ENCODE measurements around the gene PRKAR1A. TPM values are rescaled to one million over a fixed set of nuclear protein-coding genes. Genes with fewer than 3 reads are reported as not detected.
"Not testable (repeated sequence)": the region's sequence is repeated elsewhere in the genome, so short reads cannot be mapped to it uniquely, and the experiment has no call there.

The PRKAR1A gene
- polyA plus RNA-seq, 1 donor = 379 TPM

DNA sequence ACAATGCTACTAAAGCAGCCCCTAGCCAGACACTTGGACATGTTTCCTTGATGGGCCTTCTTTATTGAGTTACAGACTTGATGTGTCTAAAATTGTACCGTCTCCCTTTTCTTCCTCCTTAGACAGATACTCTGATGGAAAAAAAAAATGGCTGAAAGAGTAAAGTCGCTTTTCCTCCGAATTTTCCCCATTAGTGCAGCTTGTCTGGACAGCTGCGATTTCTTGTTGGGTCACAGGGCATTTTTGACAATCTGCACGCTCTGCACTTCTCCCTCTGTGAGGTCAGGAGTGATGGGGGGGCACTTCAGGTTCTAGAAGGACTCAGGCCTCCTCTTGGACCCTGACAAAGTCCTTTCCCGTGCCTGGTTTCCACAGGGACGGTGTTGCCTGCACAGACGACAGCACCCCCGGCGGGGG, 968 bp upstream of the PRKAR1A start:
- DNase-seq (ENCODE audit: low read depth) = no peak

DNA sequence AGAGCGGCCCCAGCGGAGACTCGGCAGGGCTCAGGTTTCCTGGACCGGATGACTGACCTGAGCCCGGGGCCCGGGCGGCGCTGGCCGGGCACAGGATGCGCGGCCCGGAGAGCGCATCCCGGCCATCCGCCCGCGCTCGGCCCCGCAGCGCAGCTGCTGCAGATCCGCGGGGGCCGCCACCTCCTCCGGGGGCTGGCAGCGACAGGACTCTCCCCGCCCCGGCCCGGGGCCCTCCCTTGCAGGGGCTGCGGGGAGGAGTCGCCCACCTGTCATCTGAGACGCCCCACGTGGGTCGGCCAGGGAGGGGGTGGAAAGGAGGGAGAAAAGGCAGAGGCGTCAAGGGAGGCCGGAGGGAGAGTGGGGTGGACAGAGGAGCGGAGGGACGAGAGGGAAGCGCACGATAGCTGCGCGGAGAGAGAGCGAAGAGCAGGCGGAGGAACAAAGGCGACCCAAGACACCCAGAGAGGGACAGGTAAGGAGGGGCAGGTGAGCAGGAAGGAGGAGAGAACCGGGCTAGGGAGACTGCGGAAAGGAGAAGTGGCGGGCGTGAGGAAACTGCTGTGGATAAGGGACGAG, 471 bp upstream of the PRKAR1A start:
- DNase-seq (ENCODE audit: low read depth) = no peak

DNA sequence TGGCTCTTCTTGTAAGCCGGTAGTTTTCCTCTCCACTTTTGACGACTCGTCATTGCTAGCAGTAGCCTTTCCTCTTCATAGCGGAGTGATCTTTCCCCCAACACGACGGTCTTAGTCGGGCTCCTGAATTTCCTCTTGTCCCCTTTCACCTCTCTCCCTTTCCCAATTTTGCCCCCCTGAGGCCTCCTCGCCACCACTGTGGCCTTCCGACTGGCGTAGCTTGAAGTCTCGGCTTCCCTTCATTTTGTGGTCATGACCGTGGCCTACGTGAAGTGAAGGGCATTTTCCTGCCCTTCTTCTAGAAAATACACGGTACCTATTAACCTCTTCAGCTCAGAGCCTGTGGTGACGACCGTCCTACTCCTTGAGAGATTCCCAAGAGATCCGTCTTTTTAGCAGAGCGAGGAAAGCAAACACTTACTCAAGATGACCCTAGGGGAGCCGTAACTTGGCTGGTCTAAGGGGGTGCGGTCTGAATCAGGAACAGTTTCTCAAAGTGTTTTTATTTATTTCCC, 787 bp downstream of the PRKAR1A start:
- no peak for DNase-seq (ENCODE audit: low read depth)

DNA sequence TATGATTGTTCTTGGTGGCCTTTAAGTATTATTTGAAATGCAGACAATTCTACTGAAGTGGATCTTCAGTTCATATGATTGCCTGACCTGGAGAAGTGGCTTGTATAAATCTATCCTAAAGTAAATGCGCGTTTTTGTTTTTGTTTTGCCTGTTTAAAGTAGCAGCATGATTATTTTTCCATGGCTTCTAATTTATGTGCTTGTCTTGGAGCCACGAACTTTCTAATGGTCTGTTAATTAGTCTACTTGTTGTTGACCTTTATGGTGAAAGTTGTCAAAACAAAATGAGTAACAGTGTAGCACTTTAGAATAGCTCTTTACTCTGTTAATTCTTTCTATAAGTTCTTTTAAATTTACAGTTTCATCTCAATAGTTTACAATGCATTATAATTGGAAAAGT, 1.7 kb downstream of the PRKAR1A start:
- no peak for DNase-seq (ENCODE audit: low read depth)

DNA sequence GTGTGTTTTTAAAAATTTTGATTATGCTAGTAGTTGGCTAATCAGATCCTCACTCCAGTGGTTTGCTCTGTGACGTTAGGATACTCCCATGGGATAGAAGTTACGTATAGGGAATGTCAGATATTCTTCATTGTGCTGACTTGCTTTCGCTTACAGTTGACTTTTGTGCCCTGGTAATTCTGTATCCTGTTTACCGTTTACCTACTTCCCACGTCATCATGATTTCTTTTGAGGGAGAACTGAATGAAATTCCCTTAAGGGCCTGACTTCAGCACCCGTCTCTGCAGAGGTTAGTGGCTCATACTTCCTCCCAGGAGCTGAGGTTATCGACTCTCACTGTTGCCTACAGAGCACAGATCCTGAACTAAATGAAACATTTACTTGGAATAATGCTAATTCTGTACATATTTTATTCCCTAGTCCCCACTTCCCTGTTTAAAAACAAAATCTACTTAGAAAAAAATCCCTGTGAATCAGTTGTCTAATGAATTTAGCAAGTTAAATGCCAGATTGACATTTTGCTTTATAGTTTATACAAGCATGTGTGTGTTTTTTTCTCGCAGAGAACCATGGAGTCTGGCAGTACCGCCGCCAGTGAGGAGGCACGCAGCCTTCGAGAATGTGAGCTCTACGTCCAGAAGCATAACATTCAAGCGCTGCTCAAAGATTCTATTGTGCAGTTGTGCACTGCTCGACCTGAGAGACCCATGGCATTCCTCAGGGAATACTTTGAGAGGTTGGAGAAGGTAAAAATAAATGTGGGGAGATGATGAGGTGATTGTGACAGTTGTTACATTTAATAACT, 2.8 kb downstream of the PRKAR1A start:
- no peak for DNase-seq (ENCODE audit: low read depth)

DNA sequence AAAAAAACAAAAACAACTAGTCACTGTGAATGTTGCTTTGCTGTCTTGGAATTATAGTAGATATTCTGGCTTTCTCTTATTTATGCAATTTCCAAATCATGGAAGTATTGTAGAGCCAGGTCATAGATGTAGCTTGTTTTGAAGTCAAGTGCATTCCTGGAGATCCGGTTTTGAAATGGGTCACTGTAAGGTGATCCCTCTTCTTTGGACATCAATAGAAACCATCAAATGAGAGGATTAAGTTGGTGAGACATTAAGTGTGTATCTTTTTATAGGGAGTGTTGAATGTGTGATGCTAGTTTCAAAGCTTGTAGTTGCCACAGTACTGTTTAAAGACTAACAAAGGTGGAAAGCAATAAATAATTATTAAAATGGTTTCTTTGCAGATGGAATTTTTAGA, 4.5 kb downstream of the PRKAR1A start:
- no peak for DNase-seq (ENCODE audit: low read depth)

DNA sequence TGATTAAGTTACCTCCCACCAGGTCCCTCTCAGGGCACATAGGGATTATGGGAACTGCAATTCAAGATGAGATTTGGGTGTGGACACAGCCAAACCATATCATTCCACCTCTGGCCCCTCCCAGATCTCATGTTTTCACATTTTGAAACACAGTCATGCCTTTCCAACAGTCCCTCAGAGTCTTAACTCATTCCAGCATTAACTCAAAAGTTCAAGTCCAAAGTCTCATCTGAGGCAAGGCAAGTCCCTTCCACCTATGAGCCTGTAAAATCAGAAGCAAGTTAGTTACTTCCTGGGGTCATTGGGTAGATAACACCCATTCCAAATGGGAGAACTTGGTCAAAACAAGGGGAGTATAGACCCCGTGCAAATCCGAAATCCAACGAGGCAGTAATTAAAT, 5.4 kb downstream of the PRKAR1A start:
- DNase-seq (ENCODE audit: low read depth) = not testable (repeated sequence)

DNA sequence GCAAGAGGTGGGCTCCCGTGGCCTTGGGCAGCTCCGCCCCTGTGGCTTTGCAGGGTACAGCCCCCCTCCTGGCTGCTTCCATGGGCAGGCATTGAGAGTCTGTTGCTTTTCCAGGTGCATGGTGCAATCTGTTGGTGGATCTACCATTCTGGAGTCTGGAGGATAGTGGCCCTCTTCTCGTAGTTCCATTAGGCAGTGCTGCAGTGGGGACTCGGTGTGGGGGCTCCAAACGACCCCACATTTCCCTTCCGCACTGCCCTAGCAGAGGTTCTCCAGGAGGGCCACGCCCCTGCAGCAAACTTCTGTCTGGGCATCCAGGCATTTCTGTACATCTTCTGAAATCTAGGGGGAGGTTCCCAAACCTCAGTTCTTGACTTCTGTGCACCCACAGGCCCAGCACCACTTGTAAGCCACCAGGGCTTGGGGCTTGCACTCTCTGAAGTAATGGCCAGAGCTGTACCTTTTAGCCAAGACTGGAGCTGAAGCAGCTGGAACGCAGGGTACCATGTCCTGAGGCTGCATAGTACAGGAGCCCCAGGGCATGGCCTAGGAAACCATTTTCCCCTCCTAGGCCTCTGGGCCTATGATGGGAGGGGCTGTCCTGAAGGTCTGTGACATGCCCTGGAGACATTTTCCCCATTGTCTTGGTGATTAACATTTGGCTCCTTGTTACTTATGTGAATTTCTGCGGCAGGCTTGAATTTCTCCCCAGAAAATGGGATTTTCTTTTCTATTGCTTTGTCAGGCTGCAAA, 6.0 kb downstream of the PRKAR1A start:
- DNase-seq (ENCODE audit: low read depth) = no peak

DNA sequence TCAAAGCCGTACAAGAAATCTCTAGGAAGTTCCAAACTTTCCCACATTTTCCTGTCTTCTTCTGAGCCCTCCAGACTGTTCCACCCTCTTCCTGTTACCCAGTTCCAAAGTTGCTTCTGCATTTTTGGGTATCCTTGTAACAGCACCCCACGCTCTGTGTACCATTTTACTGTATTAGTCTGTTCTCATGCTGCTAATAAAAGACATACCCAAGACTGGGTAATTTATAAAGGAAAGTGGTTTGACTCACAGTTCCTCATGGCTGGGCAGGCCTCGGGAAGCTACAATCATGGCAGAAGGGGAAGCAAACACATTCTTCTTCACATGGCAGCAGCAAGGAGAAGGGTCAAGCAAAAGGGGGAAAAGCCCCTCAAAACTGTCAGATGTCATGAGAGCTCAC, 6.8 kb downstream of the PRKAR1A start:
- not testable (repeated sequence) for DNase-seq (ENCODE audit: low read depth)

DNA sequence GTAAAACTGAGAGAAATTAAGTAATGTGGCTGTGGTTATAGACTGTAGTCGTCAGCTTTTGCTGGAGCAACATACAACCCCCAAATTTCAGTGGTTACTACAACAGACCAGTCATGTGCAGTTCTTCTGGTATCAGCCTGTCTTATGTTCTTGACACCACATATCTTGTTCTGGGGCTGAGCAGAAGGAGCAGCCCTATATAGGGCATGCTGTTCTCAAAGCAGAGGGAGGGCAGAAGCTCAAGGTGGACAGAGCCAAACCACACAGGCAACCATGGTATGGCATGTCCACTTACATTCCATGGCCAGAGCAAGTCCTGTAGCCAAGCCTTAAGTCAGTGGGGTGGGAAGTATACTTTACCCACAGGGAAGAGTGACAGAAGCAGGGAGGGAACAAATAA, 7.7 kb downstream of the PRKAR1A start:
- no peak for DNase-seq (ENCODE audit: low read depth)

DNA sequence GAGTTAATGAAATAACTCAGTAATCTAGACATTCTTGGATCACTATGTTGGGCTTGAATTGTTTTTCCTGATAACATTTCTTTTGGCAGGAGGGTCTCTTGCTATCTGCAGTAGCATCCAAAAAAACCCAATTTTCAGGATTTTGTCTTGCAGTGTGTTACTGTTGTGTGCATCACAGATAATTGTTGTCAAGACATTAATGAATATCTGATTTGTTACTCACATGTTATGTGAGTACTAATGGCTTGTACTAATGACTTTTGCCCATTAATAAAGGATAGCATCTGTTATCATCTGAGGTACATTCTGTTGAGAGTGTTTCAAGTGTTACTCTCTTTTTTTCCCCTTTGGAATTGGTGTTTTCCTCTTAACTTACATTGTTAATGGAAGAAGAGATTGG, 10.0 kb downstream of the PRKAR1A start:
- no peak for DNase-seq (ENCODE audit: low read depth)

DNA sequence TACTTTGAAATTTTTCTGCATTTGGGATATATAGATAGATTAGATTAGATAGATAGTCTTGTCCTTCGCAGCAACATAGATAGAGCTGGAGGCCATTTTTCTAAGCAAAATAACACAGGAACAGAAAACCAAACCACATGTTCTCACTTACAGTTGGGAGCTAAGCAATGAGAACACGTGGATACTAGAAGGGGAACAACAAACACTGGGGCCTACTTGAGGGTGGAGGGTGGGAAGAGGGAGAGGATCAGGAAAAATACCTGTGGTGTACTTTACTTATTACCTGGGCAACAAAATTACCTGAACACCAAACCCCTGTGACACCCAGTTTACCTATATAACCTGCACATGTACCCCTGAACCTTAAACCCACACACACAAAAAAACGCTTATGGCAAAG, 14.3 kb downstream of the PRKAR1A start:
- DNase-seq (ENCODE audit: low read depth) = no peak

DNA sequence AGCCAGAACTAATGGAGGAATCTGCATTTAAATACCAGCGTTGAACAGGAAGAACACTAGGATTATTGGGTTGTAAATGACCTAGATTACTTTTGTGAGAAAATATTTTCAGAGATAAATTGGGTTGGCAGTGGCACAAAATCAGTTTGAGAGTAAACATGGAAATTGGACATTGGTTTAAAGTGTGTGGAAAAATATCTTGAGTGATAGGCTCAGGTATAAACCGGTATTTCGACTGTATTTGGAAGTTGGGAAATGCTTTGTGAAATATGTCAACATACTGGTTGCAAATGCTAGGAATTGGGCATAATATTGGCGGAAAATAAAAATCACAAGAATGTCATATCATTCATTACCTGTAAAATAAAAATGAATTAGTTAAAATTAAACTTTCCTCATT, 15.1 kb downstream of the PRKAR1A start:
- no peak for DNase-seq (ENCODE audit: low read depth)

DNA sequence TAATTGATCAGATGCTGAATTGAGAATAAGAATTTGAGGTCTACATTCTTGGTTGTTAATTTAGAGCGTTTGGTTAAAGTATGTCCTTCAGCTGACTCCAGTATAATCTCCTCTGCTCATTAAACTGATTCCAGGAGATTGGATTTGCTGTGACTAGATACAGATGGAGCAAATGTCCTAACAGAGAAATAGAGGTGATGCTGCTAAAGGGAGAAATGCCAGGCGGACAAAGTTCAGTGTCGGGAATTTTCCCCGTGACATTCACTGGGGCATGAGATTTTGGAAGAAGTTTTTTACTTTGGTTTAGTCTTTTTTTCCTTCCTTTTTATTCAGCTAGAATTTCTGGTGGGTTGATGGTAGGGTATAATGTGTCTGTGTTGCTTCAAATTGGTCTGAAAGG, 19.0 kb downstream of the PRKAR1A start:
- DNase-seq (ENCODE audit: low read depth) = no peak

DNA sequence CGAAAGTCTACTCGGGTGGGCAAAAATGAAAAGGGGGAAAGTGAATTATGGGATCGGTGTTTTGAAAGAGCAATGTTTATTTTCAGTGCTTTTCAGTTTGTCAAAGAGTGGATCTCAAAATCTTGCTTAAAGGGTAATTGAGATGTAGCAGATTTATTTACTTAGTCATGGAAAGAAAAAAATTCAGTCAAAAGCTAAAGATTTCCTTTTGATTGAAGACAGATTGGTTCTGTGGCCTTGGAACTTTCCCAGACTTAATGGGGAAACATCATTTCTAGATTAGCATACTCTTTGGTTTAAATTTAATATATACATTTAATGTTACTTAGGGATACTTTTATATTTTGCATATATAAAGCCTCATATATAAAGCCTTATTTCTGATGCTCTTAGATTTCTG, 20.6 kb downstream of the PRKAR1A start:
- no peak for DNase-seq (ENCODE audit: low read depth)

DNA sequence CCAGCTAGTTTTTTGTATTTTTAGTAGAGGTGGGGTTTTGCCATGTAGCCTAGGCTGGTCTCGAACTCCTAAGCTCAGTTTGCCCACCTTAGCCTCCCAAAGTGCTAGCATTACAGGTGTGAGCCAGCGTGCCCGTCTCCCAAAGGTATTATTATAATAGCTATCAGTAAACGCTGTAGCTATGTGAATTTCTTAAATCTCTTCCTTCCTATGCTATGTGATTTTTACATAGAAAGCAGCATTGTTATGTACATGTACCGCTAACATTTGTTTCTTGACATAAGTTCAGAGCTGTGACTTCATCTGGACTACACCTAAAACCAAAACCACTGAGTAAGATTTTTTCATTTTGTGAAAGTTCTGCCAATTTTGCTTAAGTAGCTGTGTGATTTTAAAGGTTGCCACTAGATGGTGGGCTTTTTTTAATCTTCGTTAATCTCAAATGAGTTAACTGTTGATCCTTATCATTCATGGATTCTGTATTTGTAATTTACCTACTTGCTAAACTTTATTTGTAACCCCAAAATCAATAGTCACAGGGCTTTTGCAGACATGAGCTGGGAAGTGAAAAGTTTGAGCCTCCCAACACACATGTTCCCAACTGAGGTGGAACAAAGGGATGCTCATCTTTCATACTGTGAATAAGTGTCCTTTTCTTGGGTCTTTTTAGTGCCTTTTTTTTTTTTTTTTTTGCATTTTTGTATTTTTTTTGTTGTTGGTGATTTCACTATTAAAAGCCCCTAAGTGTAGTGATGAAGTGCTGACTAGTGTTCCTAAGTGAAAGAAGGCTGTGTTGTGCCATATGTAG, 21.9 kb downstream of the PRKAR1A start:
- DNase-seq (ENCODE audit: low read depth) = no peak

DNA sequence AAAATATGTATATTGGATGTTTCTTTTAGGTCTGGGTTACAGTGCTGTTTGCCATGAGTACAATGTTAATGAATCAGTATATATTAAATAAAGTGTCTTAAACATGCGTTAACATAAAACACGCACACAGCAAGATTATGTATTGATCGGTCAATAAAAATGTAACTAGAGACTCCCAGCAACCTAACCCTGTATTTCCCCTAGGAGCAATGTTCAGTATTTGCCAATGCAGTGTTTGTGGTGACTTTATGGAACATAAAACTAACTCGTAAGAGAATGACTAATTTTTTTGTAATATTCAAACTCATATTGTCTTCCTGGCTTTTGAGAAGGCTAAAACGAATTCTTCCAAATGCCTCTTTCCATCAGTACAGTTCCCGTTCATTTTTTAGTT, 22.5 kb downstream of the PRKAR1A start:
- DNase-seq (ENCODE audit: low read depth) = no peak

DNA sequence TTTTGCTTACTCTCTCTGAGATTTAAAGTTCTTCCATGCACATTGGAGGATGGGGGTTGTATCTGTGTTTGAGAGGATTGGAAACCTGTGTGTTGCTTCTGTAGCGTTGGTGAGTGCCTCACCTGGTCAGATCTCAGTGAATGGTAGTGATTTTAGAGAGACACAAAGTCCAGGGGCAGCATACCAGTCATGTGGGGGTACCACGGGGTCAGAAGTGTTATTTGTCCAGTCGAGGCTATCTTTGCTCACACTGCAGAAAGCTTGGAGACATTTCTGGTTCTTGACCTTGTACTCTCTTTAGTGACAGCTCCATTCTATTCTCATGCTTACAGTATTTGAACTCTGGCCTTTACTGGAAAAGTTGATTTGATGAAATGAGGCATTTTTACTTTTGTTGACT, 23.7 kb downstream of the PRKAR1A start:
- no peak for DNase-seq (ENCODE audit: low read depth)

DNA sequence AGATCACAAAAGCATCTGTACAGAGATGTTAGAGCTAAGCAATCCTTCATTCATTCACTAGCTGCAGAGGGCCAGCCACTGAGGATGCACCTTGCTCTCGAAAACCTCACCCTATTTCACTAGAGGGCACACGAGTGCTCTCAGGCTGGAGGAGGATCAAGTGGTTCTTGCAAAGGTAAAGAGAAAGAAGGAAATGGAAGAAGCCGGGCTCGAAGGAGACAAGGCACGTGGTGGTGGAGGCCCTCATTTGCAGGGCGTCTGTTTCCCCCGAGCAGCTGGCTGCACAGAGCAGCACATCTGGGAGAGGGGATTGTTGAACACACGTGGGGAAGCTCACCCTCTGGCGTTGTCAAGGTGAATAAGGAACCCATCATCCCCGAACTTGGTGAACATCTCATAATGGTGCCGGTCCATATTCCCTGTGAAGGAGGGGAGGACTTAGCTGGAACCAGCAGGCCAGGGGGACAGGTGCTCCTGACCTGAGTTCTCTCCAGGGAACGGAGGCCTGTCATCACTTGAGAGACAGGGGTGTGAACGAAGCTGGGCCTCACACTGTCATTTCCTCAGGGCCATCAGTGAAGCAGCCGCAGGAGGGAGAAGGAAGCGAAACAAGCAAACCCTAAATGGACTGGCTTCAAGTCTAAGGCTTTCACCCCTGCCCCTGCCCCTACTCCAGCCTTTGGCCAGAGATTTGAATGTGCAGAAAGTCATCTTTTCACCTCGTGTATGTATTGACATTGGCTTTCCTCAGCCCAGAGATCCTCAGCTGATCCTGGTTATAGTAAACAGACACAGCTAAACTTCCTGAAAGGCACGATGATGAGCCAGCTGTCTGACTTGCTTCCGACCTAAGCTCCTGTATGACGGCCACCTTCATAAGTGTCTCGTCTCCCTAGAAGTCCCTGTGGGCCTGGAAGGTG, 27.6 kb downstream of the PRKAR1A start:
- no peak for DNase-seq (ENCODE audit: low read depth)

DNA sequence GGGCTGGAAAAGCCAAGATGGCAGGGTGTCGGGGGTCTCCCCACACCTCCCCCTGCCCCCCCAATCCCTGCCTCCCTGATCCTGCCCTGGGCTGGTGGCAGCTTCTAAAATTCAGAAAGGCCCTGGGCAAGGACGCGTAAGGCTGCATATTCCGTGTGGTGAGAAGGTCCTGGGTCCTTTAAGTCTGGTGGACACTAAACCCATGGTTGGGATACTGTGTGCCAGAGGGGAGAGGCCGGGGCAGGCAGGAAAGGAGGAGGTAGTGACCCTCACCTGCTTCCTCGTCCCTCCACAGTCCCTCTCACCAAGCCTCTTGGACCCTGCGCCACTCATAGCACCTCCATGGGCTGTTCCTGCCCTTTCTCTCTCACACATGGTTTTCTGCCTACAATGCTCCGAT, 28.8 kb downstream of the PRKAR1A start:
- no peak for DNase-seq (ENCODE audit: low read depth)

DNA sequence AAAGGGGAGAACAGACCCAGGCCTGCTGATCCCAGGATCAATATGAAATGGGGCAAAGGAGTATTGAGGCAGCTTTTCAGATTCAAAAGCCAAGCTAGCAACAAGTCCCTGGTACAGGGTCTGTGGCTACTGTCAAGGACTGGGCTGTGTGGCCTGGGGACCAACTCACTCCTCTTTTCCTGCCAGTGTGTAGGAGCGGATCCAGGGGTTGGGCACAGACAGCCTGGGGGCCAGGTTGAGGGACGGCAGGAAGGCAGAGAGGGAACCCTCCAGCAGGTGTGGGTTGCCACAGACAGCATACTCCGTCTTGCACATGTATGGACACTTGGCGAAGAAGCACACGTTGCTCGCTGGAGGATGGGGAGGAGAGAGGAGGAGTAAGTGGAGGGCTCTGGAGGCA, 29.6 kb downstream of the PRKAR1A start:
- no peak for DNase-seq (ENCODE audit: low read depth)
